Measurements from ENCODE around the gene FNDC3A.

- TF ChIP-seq RAD21 (IDR thresholded peaks at IDR 0.05; ENCODE audit: low read depth), result no peak
- no peak for TF ChIP-seq REST (IDR thresholded peaks at IDR 0.05; ENCODE audit: low read depth)
- TF ChIP-seq YY1 (IDR thresholded peaks at IDR 0.05; ENCODE audit: low read depth), result no peak
- no peak for TF ChIP-seq CEBPB (IDR thresholded peaks at IDR 0.05)
- no peak for TF ChIP-seq TEAD4 (IDR thresholded peaks at IDR 0.05)
- TF ChIP-seq TAF1 (IDR thresholded peaks at IDR 0.05; ENCODE audit: low read depth), result no peak
- no peak for TF ChIP-seq NFIC (IDR thresholded peaks at IDR 0.05)
- no peak for TF ChIP-seq EP300 (IDR thresholded peaks at IDR 0.05; ENCODE audit: borderline replicate concordance)
These were observed 141.2 kb downstream of the FNDC3A start for GRCh38 chr13:49116873-49117272.
